Left renal cortex interstitium (tissue), 4 donors: ENCODE measurements around the gene CCDC78. TPM values are rescaled to one million over a fixed set of nuclear protein-coding genes. Genes with fewer than 3 reads are reported as not detected.

Experiments
- DNase-seq, 4 donors: peaks; one replicate each; pipeline ENCODE4 v3.0.0-alpha.2; 2013; ENCODE audit warnings: low read depth in 4 of 4, low spot score in 2 of 4, missing footprints in 1 of 4
- polyA plus RNA-seq, 4 donors: library from polyadenylated mRNA; unstranded; fragments of 120-200 nt; gene quantifications; one replicate each; pipeline ENCODE4 v1.2.1, GENCODE V29; 2013; ENCODE audit not compliant: insufficient read length in 4 of 4

CCDC78 gene
- polyA plus RNA-seq: 1 to 10 TPM; 1.1 to 4.3 (median 3.4) TPM

DNA sequence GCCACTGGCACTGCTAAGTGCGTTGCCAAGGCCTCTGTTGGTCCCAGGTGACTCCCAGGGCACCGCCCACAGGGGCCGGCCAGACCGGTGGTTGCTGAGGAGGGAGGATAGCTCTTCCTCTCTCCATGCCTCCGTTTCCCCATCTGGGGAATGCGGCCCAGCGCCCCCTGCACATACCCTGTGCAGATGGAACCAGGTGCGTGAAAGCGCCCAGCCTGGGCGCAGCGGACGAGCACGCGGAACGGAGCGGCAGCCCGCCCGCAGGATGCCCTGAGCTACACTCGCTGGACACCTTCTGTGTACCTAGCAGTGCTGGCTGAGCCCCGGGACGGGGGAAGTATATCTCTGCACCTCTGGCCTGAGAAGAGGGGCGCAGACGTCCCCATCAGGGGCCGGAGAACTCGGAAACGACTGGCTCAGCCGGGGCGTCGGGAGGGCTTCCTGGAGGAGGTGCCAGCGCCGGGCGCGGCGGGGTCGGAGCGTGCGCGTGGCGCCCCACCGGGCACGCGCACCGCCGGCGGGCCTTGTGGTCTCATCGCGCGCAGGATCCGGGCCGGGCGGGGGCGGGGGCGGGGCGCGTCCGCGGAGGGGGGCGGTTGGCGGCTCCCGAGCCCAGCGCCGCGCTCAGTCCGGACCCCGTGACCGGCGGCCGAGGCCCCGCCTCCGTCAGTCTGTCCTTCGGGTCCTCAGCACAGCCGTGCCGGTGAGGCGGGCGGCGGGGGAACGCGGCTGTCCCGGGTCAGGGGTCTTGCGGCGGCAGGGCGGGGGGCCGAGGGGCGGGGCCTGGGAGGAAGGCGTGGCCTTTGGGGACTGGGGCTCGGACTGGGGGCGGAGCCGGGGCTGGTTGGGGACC, at the start of gene CCDC78, which contains the start of gene HAGHL:
Gene CCDC78, minus strand, starts transcription at position 6 of the 853 bp plus-strand sequence. CDS start 76 bp downstream, outside the sequence.
Gene HAGHL, plus strand, starts transcription at position 669 of the 853 bp plus-strand sequence. CDS start 404 bp downstream, outside the sequence.
- no peak for DNase-seq

GRCh38 chr16:775236-775796, 49.1 kb upstream of the CCDC78 start:
- no peak for DNase-seq

DNA sequence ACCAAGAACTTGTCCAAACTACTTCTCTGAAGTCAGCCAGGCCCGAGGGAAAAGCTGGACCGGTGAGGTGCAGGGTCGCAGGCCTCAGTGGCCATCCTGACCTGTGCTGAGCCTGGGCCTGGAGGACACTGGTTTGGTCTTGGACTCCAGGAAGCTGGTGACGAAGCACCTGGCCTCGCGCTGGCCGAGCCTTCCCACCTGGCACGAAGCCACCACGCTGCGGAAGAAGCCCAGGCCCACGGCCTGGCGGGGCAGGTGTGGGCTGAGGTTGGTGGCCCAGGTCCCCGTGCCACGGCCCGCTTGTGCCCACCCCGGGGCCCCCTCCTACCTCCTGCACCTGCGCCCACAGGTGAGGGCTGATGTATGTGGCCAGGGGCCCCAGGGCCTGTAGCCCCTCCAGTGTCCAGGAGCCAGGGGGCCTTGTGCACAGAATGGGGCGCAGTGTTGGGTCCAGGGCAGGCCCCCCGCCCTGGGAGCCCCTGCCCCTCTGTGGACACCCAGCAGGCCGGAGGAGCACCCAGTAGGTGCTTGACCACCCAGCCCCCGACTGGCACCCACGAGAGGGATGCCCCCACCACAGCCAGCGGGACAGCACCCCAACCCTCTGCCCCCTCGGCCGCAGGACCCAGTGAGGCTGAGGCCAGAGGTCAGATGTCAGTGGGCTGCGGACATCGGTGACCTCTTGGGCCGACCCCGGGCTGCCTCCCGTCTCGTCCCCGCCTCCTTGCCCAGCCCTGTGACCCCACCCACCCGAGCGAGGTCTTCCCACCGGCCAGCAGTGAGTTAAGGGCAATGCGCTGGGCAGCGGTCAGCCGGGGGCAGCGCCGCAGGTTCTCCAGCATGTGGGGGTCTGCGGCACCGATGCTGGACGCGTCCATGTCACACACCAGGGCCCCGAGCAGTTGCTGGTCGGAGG, 48.1 kb upstream of the CCDC78 start:
- no peak for DNase-seq

- DNase-seq: no peak
Observed at GRCh38 chr16:772959-773358, 46.7 kb upstream of the CCDC78 start.

DNA sequence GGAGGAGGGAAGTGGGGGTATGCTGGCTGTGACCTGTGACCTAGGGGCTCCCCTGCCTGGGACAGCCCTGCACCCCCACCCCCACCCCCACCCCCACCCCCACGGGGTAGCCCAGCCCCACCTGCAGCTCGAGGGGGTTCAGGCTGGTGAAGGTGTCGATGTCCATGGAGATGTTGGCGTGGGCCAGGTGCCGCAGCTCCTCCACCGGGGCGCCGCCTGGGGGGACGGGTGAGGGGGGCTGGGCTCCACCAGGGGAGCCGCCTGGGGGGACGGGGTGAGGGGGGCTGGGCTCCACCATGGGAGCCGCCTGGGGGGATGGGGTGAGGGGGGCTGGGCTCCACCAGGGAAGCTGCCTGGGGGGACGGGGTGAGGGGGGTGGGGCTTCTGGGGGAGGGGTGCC, 44.2 kb upstream of the CCDC78 start:
- DNase-seq: no peak

- no peak for DNase-seq
Observed at GRCh38 chr16:769934-770333, 43.7 kb upstream of the CCDC78 start.

GRCh38 chr16:769184-769784, 43.0 kb upstream of the CCDC78 start:
- DNase-seq: no peak

GRCh38 chr16:768428-768827, 42.2 kb upstream of the CCDC78 start:
- DNase-seq: no peak

GRCh38 chr16:767743-768235, 41.5 kb upstream of the CCDC78 start:
- no peak for DNase-seq

- no peak for DNase-seq
Observed at GRCh38 chr16:766820-767640, 40.8 kb upstream of the CCDC78 start.

- no peak for DNase-seq
Observed at GRCh38 chr16:766008-766819, 40.0 kb upstream of the CCDC78 start.

DNA sequence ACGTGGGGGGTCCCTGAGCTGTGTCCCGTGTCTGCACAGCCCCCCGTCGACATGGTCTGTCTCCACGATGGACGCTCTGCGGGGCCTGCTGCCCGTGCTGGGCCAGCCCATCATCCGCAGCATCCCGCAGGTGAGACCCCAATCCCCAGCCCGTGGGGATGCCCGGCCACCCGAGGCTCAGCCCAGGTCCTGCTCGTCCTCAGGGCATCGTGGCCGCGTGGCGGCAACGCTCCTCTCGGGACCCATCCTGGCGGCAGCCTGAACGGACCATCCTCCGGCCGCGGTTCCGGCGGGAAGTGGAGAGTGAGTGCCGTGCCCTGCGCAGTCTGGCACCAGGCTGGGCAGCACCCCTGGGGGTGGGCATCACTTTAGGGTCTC, 39.2 kb upstream of the CCDC78 start:
- no peak for DNase-seq

- DNase-seq: no peak
Observed at GRCh38 chr16:764848-765487, 38.7 kb upstream of the CCDC78 start.

DNA sequence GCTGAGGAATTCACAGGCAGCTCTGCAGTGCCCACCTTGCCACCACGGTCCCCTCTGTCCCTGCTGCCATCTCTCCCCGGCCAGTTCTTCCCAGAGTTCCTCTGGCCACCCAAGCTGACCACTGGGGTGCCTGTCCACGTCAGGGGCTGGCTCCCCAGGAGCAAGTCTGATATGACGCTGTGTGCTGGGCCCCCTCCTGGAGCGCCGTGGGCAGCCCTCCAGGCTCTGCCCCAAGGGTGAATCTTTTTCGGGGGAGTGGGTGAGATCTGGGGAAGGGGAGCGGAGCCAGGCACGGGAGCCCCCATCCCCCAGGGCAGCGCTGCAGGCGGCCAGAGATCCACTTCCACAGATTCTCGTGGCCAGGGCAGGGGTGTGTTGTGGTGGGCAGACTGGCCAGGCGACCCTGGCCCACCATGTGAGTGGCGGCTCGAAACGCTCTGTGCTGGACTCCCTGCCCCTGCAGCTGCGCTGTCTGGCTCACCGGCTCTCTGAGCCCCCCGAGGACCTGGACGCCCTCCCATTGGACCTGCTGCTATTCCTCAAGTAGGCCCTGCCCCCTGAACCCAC, 38.0 kb upstream of the CCDC78 start:
- DNase-seq: no peak

GRCh38 chr16:763369-764183, 37.3 kb upstream of the CCDC78 start:
- no peak for DNase-seq

GRCh38 chr16:762595-763268, 36.5 kb upstream of the CCDC78 start:
- DNase-seq: no peak
